Natural killer cell (primary cell): ENCODE results near the gene NTNG2. TPM values are rescaled to one million over a fixed set of nuclear protein-coding genes. Genes with fewer than 3 reads are reported as not detected.

ENCODE experiments used
- ATAC-seq, 3 donors: fragments of 150-1000 bp in 2 of 3; fragments of 200-7000 bp in 1 of 3; cut with Tn5 transposase; 1 replicate in 1 of 3; 2 replicates in 2 of 3; pipeline ENCODE4 v1.10.0; 2021; ENCODE audit warnings: mild to moderate bottlenecking in 2 of 3, moderate library complexity in 2 of 3
- DNase-seq, 2 donors: peaks; one replicate each; pipeline versions ENCODE4 v3.0.0 to v3.0.0-alpha.2; 2013 to 2021; ENCODE audit warnings: mixed read lengths in 1 of 2
- H3K27ac ChIP-seq: one replicate; pipeline ENCODE4 v1.5.1; 2013; ENCODE audit warnings: mild to moderate bottlenecking, low read length
- H3K27me3 ChIP-seq: one replicate; pipeline ENCODE4 v1.6.1; 2013; ENCODE audit warnings: low read length; ENCODE audit not compliant: control insufficient read depth, insufficient read depth
- H3K36me3 ChIP-seq: one replicate; pipeline ENCODE4 v1.6.1; 2013; ENCODE audit warnings: low read length; ENCODE audit not compliant: control insufficient read depth, insufficient read depth
- H3K4me1 ChIP-seq: one replicate; pipeline ENCODE4 v1.6.1; 2013; ENCODE audit warnings: low read length; ENCODE audit not compliant: control insufficient read depth, insufficient read depth
- H3K4me3 ChIP-seq: one replicate; pipeline ENCODE4 v1.5.1; 2013; ENCODE audit warnings: low read length
- H3K9me3 ChIP-seq: one replicate; pipeline ENCODE4 v1.6.1; 2013; ENCODE audit warnings: low read length; ENCODE audit not compliant: control insufficient read depth, insufficient read depth
- H3K27ac Mint-ChIP-seq, 2 donors: one replicate each; pipeline ENCODE4 v1.8.0; 2022; ENCODE audit warnings: mild to moderate bottlenecking in 2 of 2, mixed read lengths in 2 of 2, moderate library complexity in 1 of 2
- H3K27me3 Mint-ChIP-seq, 2 donors: one replicate each; pipeline ENCODE4 v1.8.0; 2022; ENCODE audit warnings: low read depth in 2 of 2, mixed read lengths in 2 of 2
- H3K36me3 Mint-ChIP-seq: one replicate; pipeline ENCODE4 v1.8.0; 2022; ENCODE audit warnings: mixed read lengths
- H3K4me1 Mint-ChIP-seq, 2 donors: one replicate each; pipeline ENCODE4 v1.8.0; 2022; ENCODE audit warnings: mixed read lengths in 2 of 2
- H3K4me3 Mint-ChIP-seq: one replicate; pipeline ENCODE4 v1.8.0; 2022; ENCODE audit warnings: mild to moderate bottlenecking, moderate library complexity, mixed read lengths
- H3K9me3 Mint-ChIP-seq, 2 donors: one replicate each; pipeline ENCODE4 v1.8.0; 2022; ENCODE audit warnings: mixed read lengths in 2 of 2
- CTCF ChIP-seq: fragments of 200-600 bp; IDR thresholded peaks from one replicate; pipeline ENCODE4 v1.8.0; 2022; ENCODE audit warnings: antibody characterized with exemption
- WGBS: methylation state at CpG from one replicate; pipeline ENCODE4 v1.1.7; 2013; ENCODE audit warnings: missing lambda C conversion rate; ENCODE audit not compliant: insufficient coverage; 5-methylcytosine and 5-hydroxymethylcytosine counted together
- intact Hi-C: fragments of 100-400 bp; cut with micrococcal nuclease; formaldehyde crosslinking; loops from one replicate; pipeline ENCODE4 v1.14.2; 2022
- total RNA-seq, 4 donors: library from RNA; stranded (reverse); fragments of 120-200 nt in 1 of 4; gene quantifications; one replicate each; pipeline versions ENCODE4 v1.2.3 to v1.2.4, GENCODE V29; 2013 to 2022

The NTNG2 gene
- total RNA-seq, 3 donors from 2014 or later (not counting 1 experiment from before 2014, with no cell fraction given): 23.4 to 67.2 (median 32.6) TPM

- H3K9me3 Mint-ChIP-seq: no peaks in the 10 kb centered on the region
- H3K4me3 Mint-ChIP-seq: no peak overlapping the region
- Histone ChIP-seq H3K36me3 (no peaks in the 10 kb centered on the region), H3K4me3 (no peak overlapping the region), H3K27ac (no peak overlapping the region), H3K27me3 (no peaks in the 10 kb centered on the region), H3K4me1 (no peaks in the 10 kb centered on the region), H3K9me3 (no peaks in the 10 kb centered on the region)
- TF ChIP-seq CTCF: no peak
- intact Hi-C loops: no loop called here
- 75% methylated on average over 16 of the region's 16 CpGs for WGBS
- ATAC-seq (no peak), DNase-seq (no peak)
- no peak overlapping the region for H3K27ac Mint-ChIP-seq
- peaks cover 0 to 3% of the 10 kb centered on the region in 2 donors for H3K27me3 Mint-ChIP-seq
- H3K36me3 Mint-ChIP-seq: no peaks in the 10 kb centered on the region
- H3K4me1 Mint-ChIP-seq: peaks cover 0 to 16% of the 10 kb centered on the region in 2 donors
These were observed 46.2 kb downstream of the NTNG2 start for GRCh38 chr9:132207839-132208615.

GRCh38 chr9:132209228-132209627, 47.4 kb downstream of the NTNG2 start:
- TF ChIP-seq CTCF: no peak
- no peak for ATAC-seq
- 86% methylated on average over 30 of the region's 30 CpGs for WGBS

GRCh38 chr9:132210472-132211145, 48.8 kb downstream of the NTNG2 start:
- Histone ChIP-seq H3K9me3 (no peaks in the 10 kb centered on the region), H3K27me3 (no peaks in the 10 kb centered on the region), H3K36me3 (no peaks in the 10 kb centered on the region), H3K4me3 (no peak overlapping the region), H3K27ac (no peak overlapping the region), H3K4me1 (no peaks in the 10 kb centered on the region)
- WGBS: 65% methylated on average over 14 of the region's 14 CpGs
- peaks cover 0 to 16% of the 10 kb centered on the region in 2 donors for H3K4me1 Mint-ChIP-seq
- DNase-seq (no peak), ATAC-seq (no peak)
- H3K4me3 Mint-ChIP-seq: no peak overlapping the region
- H3K27me3 Mint-ChIP-seq: peaks cover 0 to 3% of the 10 kb centered on the region in 2 donors
- H3K27ac Mint-ChIP-seq: no peak overlapping the region
- H3K9me3 Mint-ChIP-seq: no peaks in the 10 kb centered on the region
- intact Hi-C loops: no loop called here
- H3K36me3 Mint-ChIP-seq: no peaks in the 10 kb centered on the region
- no peak for TF ChIP-seq CTCF

More at GRCh38 chr9:132209228-132209627, 47.4 kb downstream of the NTNG2 start:
- Mint-ChIP-seq H3K27ac (no peak overlapping the region), H3K9me3 (no peaks in the 10 kb centered on the region), H3K4me3 (no peak overlapping the region), H3K36me3 (no peaks in the 10 kb centered on the region), H3K27me3 (peaks cover 0 to 3% of the 10 kb centered on the region in 2 donors), H3K4me1 (peaks cover 0 to 16% of the 10 kb centered on the region in 2 donors)
- Histone ChIP-seq H3K9me3 (no peaks in the 10 kb centered on the region), H3K4me1 (no peaks in the 10 kb centered on the region), H3K36me3 (no peaks in the 10 kb centered on the region), H3K27me3 (no peaks in the 10 kb centered on the region), H3K4me3 (no peak overlapping the region), H3K27ac (no peak overlapping the region)
- DNase-seq: no peak
- intact Hi-C loops: no loop called here
